GM12891 (cell line): ENCODE data around the gene ATP2A1.

Experiments used
- DNase-seq: peaks from one replicate; pipeline ENCODE4 v3.0.0; 2011; ENCODE audit warnings: low spot score; ENCODE audit not compliant: insufficient read length
- FAIRE-seq: peaks from 2 replicates; lab custom pipeline; 2011; peaks lifted over from hg19 to GRCh38; lab: Jason Lieb, UNC
- PAX5 ChIP-seq: IDR thresholded peaks from 2 replicates; pipeline ENCODE4 v1.6.1; 2011; ENCODE audit warnings: low read length, moderate library complexity, mild to moderate bottlenecking; ENCODE audit not compliant: insufficient read depth, severe bottlenecking
- POLR2A ChIP-seq: IDR thresholded peaks from 2 replicates; pipeline ENCODE4 v1.6.1; 2011; ENCODE audit warnings: low read depth, low read length, control low read depth
- POLR2AphosphoS5 ChIP-seq: IDR thresholded peaks from 2 replicates; pipeline ENCODE4 v1.6.1; 2011; ENCODE audit warnings: low read depth, low read length, control low read depth
- POU2F2 ChIP-seq: IDR thresholded peaks from 2 replicates; pipeline ENCODE4 v1.6.1; 2011; ENCODE audit warnings: low read depth, mild to moderate bottlenecking, control low read depth, low read length, moderate library complexity
- SPI1 ChIP-seq: IDR thresholded peaks from 2 replicates; pipeline ENCODE4 v1.6.1; 2011; ENCODE audit warnings: low read depth, low read length, control low read depth
- TAF1 ChIP-seq: IDR thresholded peaks from 2 replicates; pipeline ENCODE4 v1.6.1; 2011; ENCODE audit warnings: low read depth, low read length, control low read depth

Gene ATP2A1

DNA sequence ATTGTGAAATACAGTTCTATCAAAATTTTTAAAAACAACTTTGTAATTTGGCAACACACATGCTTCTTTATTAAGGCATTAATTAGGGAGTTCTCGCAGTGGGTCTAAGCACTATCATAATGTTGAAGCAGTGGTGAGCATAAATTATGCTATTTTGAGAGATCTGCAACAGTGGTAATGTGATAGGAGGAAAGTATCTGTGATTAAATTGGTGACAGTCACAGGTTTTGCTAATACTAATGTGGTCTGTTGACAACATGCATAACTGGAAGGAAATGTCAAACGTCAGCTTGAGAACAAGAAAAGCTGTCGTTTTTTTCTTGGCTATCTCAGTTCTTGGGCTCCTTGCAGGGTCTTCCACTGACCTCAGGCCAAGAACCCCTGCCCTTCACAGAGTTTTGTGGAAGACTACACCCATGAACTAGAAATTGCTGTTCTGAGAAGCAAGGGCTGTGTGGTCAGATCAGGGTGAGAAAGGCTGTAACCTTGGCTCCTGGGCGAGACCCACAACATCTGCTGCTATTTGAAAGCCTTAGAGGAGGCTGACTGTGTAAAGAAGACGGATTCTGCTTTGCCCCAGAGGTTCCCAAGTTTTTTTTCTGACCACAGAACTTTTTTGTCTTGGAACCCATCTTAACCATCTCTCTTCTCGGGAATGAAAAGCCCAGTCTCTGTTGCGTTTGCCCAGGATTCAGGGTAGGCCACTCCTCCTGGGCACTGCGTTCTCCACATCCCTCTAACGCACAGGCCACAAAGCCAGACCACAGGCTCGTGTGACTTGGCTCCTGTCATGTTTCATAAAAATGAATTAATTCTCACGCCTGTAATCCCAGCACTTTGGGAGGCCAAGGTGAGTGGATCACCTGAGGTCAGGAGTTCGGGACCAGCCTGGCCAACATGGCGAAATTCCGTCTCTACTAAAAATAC is 13.9 kb downstream of the ATP2A1 start:
- TF ChIP-seq POLR2AphosphoS5 (no peak), SPI1 (no peak), POLR2A (no peak), POU2F2 (no peak), TAF1 (no peak), PAX5 (no peak)
- no peak for FAIRE-seq

DNA sequence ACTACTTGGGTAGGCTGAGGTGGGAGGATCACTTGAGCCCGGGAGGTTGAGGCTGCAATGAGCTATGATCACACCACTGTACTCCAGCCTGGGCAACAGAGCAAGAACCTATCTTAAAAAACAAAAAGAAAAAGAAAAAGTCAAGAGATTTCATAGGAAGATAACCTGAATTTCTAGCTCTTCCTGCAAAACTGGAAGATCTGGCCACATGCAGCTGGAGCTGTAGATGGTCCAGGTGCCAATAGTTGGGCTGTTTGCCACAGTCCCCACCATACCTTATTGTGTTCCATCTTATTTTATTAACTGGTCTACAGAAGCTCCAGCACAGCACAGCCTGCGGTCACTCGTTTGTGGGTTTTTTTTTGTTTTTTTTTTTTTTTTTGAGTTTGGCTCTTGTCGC is 15.0 kb downstream of the ATP2A1 start:
- no peak for FAIRE-seq
- DNase-seq, result no peak
- TF ChIP-seq POU2F2 (no peak), POLR2AphosphoS5 (no peak), SPI1 (no peak), TAF1 (no peak), POLR2A (no peak), PAX5 (no peak)

More for the DNA sequence above, 13.9 kb downstream of the ATP2A1 start:
- no peak for DNase-seq

DNA sequence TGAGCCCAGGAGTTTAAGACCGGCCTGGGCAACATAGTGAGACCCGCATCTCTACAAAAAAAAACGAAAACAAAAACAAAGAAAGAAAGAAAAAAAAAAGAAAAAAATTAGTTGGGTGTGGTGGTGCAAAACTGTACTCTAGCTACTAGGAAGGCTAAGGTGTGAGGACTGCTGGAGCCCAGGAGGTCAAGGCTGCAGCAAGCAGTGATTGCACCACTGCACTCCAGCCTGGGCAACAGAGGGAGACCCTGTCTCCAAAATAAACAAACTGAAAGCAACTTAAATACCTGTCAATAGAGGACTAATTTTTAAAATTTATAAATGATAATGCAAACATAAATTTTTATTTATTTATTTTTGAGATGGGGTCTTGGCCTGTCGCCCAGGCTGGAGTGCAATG is 17.3 kb downstream of the ATP2A1 start:
- no peak for DNase-seq
- FAIRE-seq, result no peak
- TF ChIP-seq POLR2AphosphoS5 (no peak), SPI1 (no peak), POLR2A (no peak), PAX5 (no peak)

DNA sequence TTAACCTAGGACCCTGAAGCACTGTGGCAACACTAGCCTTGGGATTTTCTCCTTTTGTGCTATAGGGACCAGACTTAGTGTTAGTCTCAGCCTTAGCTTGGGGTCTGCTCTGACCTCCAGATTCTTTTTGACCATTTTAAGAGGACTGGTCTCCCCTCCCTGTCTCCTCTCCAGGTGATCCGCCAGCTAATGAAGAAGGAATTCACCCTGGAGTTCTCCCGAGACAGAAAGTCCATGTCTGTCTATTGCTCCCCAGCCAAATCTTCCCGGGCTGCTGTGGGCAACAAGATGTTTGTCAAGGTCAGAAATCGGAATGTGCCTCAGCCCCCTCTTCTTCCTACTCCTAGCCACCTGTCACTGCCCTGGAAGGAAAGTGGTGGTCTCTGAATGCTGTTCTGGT is 19.5 kb downstream of the ATP2A1 start:
- no peak for DNase-seq
- FAIRE-seq, result no peak

DNA sequence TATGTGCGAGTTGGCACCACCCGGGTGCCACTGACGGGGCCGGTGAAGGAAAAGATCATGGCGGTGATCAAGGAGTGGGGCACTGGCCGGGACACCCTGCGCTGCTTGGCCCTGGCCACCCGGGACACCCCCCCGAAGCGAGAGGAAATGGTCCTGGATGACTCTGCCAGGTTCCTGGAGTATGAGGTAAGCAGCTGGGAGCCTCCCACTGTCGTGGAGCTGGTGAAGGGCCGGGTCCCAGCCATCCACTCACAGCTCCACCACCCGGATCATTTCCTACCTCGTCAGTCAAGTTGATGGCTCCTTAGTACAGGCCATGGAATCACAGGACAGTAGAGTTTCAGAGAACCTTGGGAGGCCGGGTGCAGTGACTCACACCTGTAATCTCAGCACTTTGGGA is 20.0 kb downstream of the ATP2A1 start:
- TF ChIP-seq PAX5 (no peak), POU2F2 (no peak), TAF1 (no peak), POLR2AphosphoS5 (no peak), SPI1 (no peak), POLR2A (no peak)
- FAIRE-seq (no peak), DNase-seq (no peak)

More for the DNA sequence above, 19.5 kb downstream of the ATP2A1 start:
- TF ChIP-seq SPI1, result no peak
- no peak for TF ChIP-seq POLR2A
- no peak for TF ChIP-seq PAX5
- TF ChIP-seq POLR2AphosphoS5, result no peak
- TF ChIP-seq TAF1, result no peak
- TF ChIP-seq POU2F2, result no peak

DNA sequence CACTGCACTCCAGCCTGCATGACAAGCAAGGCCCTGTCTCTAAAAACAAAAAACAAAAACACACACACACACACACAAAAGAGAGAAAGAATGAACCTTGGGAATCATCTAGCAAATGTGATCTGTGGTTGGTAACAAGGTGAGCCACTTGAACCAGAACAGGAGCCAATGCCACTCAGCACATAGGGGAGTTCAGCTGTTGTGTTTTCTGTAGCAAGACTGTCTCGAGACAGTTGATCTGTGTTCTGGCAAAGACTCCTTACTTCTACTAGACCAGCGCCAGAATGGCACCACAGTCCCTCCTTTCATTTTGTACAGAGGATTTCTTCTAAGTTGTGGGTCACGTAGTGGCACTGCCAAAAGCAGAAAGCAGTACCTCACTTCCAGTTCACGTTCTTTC is 20.7 kb downstream of the ATP2A1 start:
- TF ChIP-seq POU2F2 (no peak), TAF1 (no peak), PAX5 (no peak), POLR2AphosphoS5 (no peak), POLR2A (no peak)
- DNase-seq, result no peak
- peak; percentile 31 for FAIRE-seq

DNA sequence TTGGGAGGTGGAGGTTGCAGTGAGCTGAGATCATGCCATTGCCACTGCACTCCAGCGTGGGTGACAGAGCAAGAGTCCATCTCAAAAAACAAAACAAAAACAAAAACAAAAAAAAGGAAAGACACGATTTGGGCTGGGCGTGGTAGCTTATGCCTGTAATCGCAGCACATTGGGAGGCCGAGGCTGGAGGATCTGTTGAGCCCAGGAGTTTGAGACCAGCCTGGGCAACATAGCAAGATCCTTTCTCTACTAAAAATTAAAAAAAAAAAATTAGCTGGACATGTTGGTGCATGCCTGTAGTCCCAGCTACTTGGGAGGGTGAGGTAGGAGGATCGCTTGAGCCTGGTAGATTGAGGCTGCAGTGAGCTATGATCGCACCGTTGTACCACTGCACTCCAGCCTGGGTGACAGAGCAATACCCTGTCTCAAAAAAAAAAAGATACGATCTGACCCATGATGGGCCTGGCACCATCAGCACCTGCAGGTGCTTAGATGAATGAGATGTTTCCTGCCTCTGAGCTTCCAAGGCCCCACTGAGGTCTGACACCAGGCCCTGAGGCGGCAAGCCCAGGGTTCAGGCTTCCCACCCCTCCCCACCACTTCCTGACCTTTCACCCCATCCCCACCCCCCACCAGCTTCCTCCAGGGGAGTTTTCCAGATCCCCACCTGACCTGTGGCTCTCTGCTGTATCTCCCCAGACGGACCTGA is 21.7 kb downstream of the ATP2A1 start:
- no peak for DNase-seq
- TF ChIP-seq POLR2A (no peak), POU2F2 (no peak), PAX5 (no peak), SPI1 (no peak), TAF1 (no peak), POLR2AphosphoS5 (no peak)
- FAIRE-seq, result no peak

DNA sequence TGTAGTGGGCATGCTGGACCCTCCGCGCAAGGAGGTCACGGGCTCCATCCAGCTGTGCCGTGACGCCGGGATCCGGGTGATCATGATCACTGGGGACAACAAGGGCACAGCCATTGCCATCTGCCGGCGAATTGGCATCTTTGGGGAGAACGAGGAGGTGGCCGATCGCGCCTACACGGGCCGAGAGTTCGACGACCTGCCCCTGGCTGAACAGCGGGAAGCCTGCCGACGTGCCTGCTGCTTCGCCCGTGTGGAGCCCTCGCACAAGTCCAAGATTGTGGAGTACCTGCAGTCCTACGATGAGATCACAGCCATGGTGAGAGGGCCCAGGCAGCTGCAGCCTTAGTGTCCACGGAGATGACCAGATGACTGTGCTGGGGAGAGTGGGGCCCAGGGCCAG is 22.3 kb downstream of the ATP2A1 start:
- FAIRE-seq (no peak), DNase-seq (no peak)
- no peak for TF ChIP-seq POU2F2
- TF ChIP-seq POLR2A, result no peak
- no peak for TF ChIP-seq SPI1
- TF ChIP-seq POLR2AphosphoS5, result no peak
- no peak for TF ChIP-seq TAF1
- TF ChIP-seq PAX5, result no peak

DNA sequence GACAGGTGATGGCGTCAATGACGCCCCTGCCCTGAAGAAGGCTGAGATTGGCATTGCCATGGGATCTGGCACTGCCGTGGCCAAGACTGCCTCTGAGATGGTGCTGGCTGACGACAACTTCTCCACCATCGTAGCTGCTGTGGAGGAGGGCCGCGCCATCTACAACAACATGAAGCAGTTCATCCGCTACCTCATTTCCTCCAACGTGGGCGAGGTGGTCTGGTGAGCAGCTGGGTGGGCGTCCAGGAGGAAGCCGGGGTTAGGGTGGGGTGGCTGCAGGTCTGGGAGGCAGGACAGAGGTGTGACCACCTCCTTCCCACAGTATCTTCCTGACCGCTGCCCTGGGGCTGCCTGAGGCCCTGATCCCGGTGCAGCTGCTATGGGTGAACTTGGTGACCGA is 23.6 kb downstream of the ATP2A1 start:
- TF ChIP-seq TAF1 (no peak), PAX5 (no peak), POU2F2 (no peak), SPI1 (no peak), POLR2AphosphoS5 (peak; percentile 27; the same call in 1 of the 2 replicates), POLR2A (no peak)
- no peak for DNase-seq
- FAIRE-seq, result no peak
